Measurements from ENCODE around the gene ICAM1.

Gene ICAM1

GRCh38 chr19:10295847-10296591, 25.1 kb downstream of the ICAM1 start:
- TF ChIP-seq ZNF8 (CRISPR knock-in tag; IDR thresholded peaks at IDR 0.05) (no peak), PPARA (CRISPR knock-in tag; IDR thresholded peaks at IDR 0.05; ENCODE audit: borderline replicate concordance) (no peak)
- no peak for ATAC-seq

GRCh38 chr19:10299545-10300458, 28.9 kb downstream of the ICAM1 start:
- TF ChIP-seq, protein P1, sequence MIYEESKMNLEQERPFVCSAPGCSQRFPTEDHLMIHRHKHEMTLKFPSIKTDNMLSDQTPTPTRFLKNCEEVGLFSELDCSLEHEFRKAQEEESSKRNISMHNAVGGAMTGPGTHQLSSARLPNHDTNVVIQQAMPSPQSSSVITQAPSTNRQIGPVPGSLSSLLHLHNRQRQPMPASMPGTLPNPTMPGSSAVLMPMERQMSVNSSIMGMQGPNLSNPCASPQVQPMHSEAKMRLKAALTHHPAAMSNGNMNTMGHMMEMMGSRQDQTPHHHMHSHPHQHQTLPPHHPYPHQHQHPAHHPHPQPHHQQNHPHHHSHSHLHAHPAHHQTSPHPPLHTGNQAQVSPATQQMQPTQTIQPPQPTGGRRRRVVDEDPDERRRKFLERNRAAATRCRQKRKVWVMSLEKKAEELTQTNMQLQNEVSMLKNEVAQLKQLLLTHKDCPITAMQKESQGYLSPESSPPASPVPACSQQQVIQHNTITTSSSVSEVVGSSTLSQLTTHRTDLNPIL (CRISPR knock-in tag; IDR thresholded peaks at IDR 0.05; ENCODE audit: low read depth): no peak
- TF ChIP-seq ZC3H10 (CRISPR knock-in tag; IDR thresholded peaks at IDR 0.05) (no peak), ARNTL (CRISPR knock-in tag; IDR thresholded peaks at IDR 0.05; ENCODE audit: borderline replicate concordance, low read depth) (no peak), ZNF70 (CRISPR knock-in tag; IDR thresholded peaks at IDR 0.05) (no peak), ESRRG (CRISPR knock-in tag; IDR thresholded peaks at IDR 0.05) (no peak), POU6F1 (CRISPR knock-in tag; IDR thresholded peaks at IDR 0.05; ENCODE audit: borderline replicate concordance, low read depth) (no peak), TOX (CRISPR knock-in tag; IDR thresholded peaks at IDR 0.05; ENCODE audit: borderline replicate concordance) (no peak), ZNF8 (CRISPR knock-in tag; IDR thresholded peaks at IDR 0.05) (no peak), SNAI2 (CRISPR knock-in tag; IDR thresholded peaks at IDR 0.05) (no peak), ZFP3 (CRISPR knock-in tag; IDR thresholded peaks at IDR 0.05) (no peak), TSHZ2 (CRISPR knock-in tag; IDR thresholded peaks at IDR 0.05) (no peak)
- TF ChIP-seq, protein P2, sequence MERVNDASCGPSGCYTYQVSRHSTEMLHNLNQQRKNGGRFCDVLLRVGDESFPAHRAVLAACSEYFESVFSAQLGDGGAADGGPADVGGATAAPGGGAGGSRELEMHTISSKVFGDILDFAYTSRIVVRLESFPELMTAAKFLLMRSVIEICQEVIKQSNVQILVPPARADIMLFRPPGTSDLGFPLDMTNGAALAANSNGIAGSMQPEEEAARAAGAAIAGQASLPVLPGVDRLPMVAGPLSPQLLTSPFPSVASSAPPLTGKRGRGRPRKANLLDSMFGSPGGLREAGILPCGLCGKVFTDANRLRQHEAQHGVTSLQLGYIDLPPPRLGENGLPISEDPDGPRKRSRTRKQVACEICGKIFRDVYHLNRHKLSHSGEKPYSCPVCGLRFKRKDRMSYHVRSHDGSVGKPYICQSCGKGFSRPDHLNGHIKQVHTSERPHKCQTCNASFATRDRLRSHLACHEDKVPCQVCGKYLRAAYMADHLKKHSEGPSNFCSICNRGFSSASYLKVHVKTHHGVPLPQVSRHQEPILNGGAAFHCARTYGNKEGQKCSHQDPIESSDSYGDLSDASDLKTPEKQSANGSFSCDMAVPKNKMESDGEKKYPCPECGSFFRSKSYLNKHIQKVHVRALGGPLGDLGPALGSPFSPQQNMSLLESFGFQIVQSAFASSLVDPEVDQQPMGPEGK (CRISPR knock-in tag; IDR thresholded peaks at IDR 0.05; ENCODE audit: borderline replicate concordance): no peak
- ATAC-seq: no peak

- no peak for TF ChIP-seq TSHZ2 (CRISPR knock-in tag; IDR thresholded peaks at IDR 0.05)
- TF ChIP-seq, protein P1 (CRISPR knock-in tag; IDR thresholded peaks at IDR 0.05; ENCODE audit: low read depth): no peak
- no peak for TF ChIP-seq ZC3H10 (CRISPR knock-in tag; IDR thresholded peaks at IDR 0.05)
- peak; percentile 41; the same call in 1 of the 3 replicates for ATAC-seq
These were observed 34.4 kb downstream of the ICAM1 start for GRCh38 chr19:10305139-10305806.

Measured in SK-N-SH treated with all-trans-retinoic acid at 6 μM for 48 hours (cell line).